ENCODE results near the gene CFAP43.

GRCh38 chr10:104183682-104184081 is 48.5 kb downstream of the CFAP43 start:
- TF ChIP-seq, protein P1, sequence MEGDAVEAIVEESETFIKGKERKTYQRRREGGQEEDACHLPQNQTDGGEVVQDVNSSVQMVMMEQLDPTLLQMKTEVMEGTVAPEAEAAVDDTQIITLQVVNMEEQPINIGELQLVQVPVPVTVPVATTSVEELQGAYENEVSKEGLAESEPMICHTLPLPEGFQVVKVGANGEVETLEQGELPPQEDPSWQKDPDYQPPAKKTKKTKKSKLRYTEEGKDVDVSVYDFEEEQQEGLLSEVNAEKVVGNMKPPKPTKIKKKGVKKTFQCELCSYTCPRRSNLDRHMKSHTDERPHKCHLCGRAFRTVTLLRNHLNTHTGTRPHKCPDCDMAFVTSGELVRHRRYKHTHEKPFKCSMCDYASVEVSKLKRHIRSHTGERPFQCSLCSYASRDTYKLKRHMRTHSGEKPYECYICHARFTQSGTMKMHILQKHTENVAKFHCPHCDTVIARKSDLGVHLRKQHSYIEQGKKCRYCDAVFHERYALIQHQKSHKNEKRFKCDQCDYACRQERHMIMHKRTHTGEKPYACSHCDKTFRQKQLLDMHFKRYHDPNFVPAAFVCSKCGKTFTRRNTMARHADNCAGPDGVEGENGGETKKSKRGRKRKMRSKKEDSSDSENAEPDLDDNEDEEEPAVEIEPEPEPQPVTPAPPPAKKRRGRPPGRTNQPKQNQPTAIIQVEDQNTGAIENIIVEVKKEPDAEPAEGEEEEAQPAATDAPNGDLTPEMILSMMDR (IDR thresholded peaks at IDR 0.05), result no peak
- TF ChIP-seq POLR2A (IDR thresholded peaks at IDR 0.05), result no peak
- no peak for TF ChIP-seq EP300 (IDR thresholded peaks at IDR 0.05)

Data from suprapubic skin (tissue), 3 donors.